Measurements from ENCODE around the gene EPHA4.

Gene EPHA4

GRCh38 chr2:221572821-221573429 lies 821 bp upstream of the EPHA4 start:
- DNase-seq (ENCODE audit: low read depth in 2 of 3, low spot score in 1 of 3) = peak in 2 of 3 donors; percentile 5 to 20

- DNase-seq (ENCODE audit: low read depth in 2 of 3, low spot score in 1 of 3) = peak in 1 of 3 donors; percentile 11
Observed at GRCh38 chr2:221571551-221572218, 419 bp downstream of the EPHA4 start.

- peak in 1 of 3 donors; percentile 15 for DNase-seq (ENCODE audit: low read depth in 2 of 3, low spot score in 1 of 3)
Observed at GRCh38 chr2:221571025-221571550, 1.0 kb downstream of the EPHA4 start.

GRCh38 chr2:221570321-221570935 lies 1.7 kb downstream of the EPHA4 start:
- peak in 1 of 3 donors; percentile 5 for DNase-seq (ENCODE audit: low read depth in 2 of 3, low spot score in 1 of 3)

GRCh38 chr2:221569871-221570270 lies 2.2 kb downstream of the EPHA4 start:
- no peak for DNase-seq (ENCODE audit: low read depth in 2 of 3, low spot score in 1 of 3)

GRCh38 chr2:221569425-221569845 lies 2.7 kb downstream of the EPHA4 start:
- no peak for DNase-seq (ENCODE audit: low read depth in 2 of 3, low spot score in 1 of 3)

GRCh38 chr2:221568299-221568698 lies 3.8 kb downstream of the EPHA4 start:
- no peak for DNase-seq (ENCODE audit: low read depth in 2 of 3, low spot score in 1 of 3)

- DNase-seq (ENCODE audit: low read depth in 2 of 3, low spot score in 1 of 3) = no peak
Observed at GRCh38 chr2:221567809-221568208, 4.3 kb downstream of the EPHA4 start.

- no peak for DNase-seq (ENCODE audit: low read depth in 2 of 3, low spot score in 1 of 3)
Observed at GRCh38 chr2:221567231-221567760, 4.8 kb downstream of the EPHA4 start.

GRCh38 chr2:221563270-221563985 lies 8.7 kb downstream of the EPHA4 start:
- no peak for DNase-seq (ENCODE audit: low read depth in 2 of 3, low spot score in 1 of 3)

GRCh38 chr2:221562226-221562625 lies 9.9 kb downstream of the EPHA4 start:
- DNase-seq (ENCODE audit: low read depth in 2 of 3, low spot score in 1 of 3) = no peak

GRCh38 chr2:221561770-221562169 lies 10.3 kb downstream of the EPHA4 start:
- no peak for DNase-seq (ENCODE audit: low read depth in 2 of 3, low spot score in 1 of 3)

GRCh38 chr2:221559991-221560390 lies 12.1 kb downstream of the EPHA4 start:
- no peak for DNase-seq (ENCODE audit: low read depth in 2 of 3, low spot score in 1 of 3)

- DNase-seq (ENCODE audit: low read depth in 2 of 3, low spot score in 1 of 3) = no peak
Observed at GRCh38 chr2:221558107-221558506, 14.0 kb downstream of the EPHA4 start.

- DNase-seq (ENCODE audit: low read depth in 2 of 3, low spot score in 1 of 3) = no peak
Observed at GRCh38 chr2:221555494-221555846, 16.6 kb downstream of the EPHA4 start.

- DNase-seq (ENCODE audit: low read depth in 2 of 3, low spot score in 1 of 3) = no peak
Observed at GRCh38 chr2:221554769-221555493, 17.2 kb downstream of the EPHA4 start.

- no peak for DNase-seq (ENCODE audit: low read depth in 2 of 3, low spot score in 1 of 3)
Observed at GRCh38 chr2:221553333-221553732, 18.8 kb downstream of the EPHA4 start.

- DNase-seq (ENCODE audit: low read depth in 2 of 3, low spot score in 1 of 3) = no peak
Observed at GRCh38 chr2:221552291-221552690, 19.8 kb downstream of the EPHA4 start.

- DNase-seq (ENCODE audit: low read depth in 2 of 3, low spot score in 1 of 3) = no peak
Observed at GRCh38 chr2:221551864-221552263, 20.2 kb downstream of the EPHA4 start.

- DNase-seq (ENCODE audit: low read depth in 2 of 3, low spot score in 1 of 3) = no peak
Observed at GRCh38 chr2:221549143-221549542, 23.0 kb downstream of the EPHA4 start.
